Upper lobe of left lung (tissue), 6 donors: ENCODE measurements around the gene EXOC6B. TPM values are rescaled to one million over a fixed set of nuclear protein-coding genes. Genes with fewer than 3 reads are reported as not detected.

Experiments used
- ATAC-seq, 2 donors: fragments of 200-7000 bp; cut with Tn5 transposase; one replicate each; pipeline ENCODE4 v1.9.1; 2022; ENCODE audit warnings: mild to moderate bottlenecking in 2 of 2, moderate library complexity in 2 of 2; ENCODE audit not compliant: low FRiP score in 2 of 2
- DNase-seq, 2 donors: peaks; one replicate each; pipeline ENCODE4 v3.0.0-alpha.2; 2019 to 2020
- H3K27ac ChIP-seq, 4 donors: fragments of 200-600 bp; sonication (generic); one replicate each; pipeline ENCODE4 v1.5.1; 2016 to 2019
- H3K27me3 ChIP-seq, 4 donors: fragments of 200-600 bp; sonication (generic); one replicate each; pipeline ENCODE4 v1.5.1; 2017 to 2019
- H3K36me3 ChIP-seq, 4 donors: fragments of 200-600 bp; sonication (generic); one replicate each; pipeline ENCODE4 v1.5.1; 2016 to 2019
- H3K4me1 ChIP-seq, 4 donors: fragments of 200-600 bp; sonication (generic); one replicate each; pipeline ENCODE4 v1.5.1; 2018 to 2019
- H3K4me3 ChIP-seq, 4 donors: fragments of 200-600 bp; sonication (generic); one replicate each; pipeline ENCODE4 v1.5.1; 2017 to 2019; ENCODE audit warnings: mild to moderate bottlenecking in 2 of 4, moderate library complexity in 1 of 4
- H3K9me3 ChIP-seq, 4 donors: fragments of 200-600 bp; sonication (generic); one replicate each; pipeline ENCODE4 v1.5.1; 2018 to 2019
- EP300 ChIP-seq, 4 donors: sonication (generic); formaldehyde crosslinking; IDR thresholded peaks; one replicate each; pipeline ENCODE4 v1.5.1; 2017; ENCODE audit warnings: antibody characterized with exemption in 4 of 4, control low read depth in 2 of 4
- POLR2A ChIP-seq, 4 donors: fragments of 450-650 bp; IDR thresholded peaks; one replicate each; pipeline ENCODE4 v1.5.1; 2016 to 2017; ENCODE audit warnings: antibody characterized with exemption in 4 of 4, mild to moderate bottlenecking in 2 of 4
- POLR2AphosphoS5 ChIP-seq, 2 donors: sonication (generic); formaldehyde crosslinking; IDR thresholded peaks; one replicate each; pipeline ENCODE4 v1.5.1; 2017; ENCODE audit warnings: antibody characterized with exemption in 2 of 2
- WGBS, 2 donors: methylation state at CpG; one replicate each; pipeline ENCODE4 v1.1.5; 2017 to 2018; 5-methylcytosine and 5-hydroxymethylcytosine counted together
- total RNA-seq, 6 donors: library from RNA; depleted of rRNA in 4 of 6; stranded (reverse); fragments of >200 nt in 4 of 6; gene quantifications; one replicate each; pipeline versions ENCODE4 v1.1.0 to v1.2.1, GENCODE V29; 2016 to 2021
- TF ChIP-seq, protein P1 (sequence below), 6 experiments: fragments of 450-650 bp in 4 of 6; fragments of 200-600 bp in 2 of 6; sonication (generic) in 2 of 6; IDR thresholded peaks; one replicate each; pipeline ENCODE4 v1.5.1; 2016 to 2019; ENCODE audit warnings: antibody characterized with exemption in 6 of 6
- donor health status: DM: no; HTN: no; CAD: no; lungs with moderate emphysema.
- donor health status: DM: no; HTN: yes; CAD: no; lungs with severe emphysema.

The EXOC6B gene
- total RNA-seq, 6 donors from 2014 or later = 11.0 to 56.6 (median 24.0) TPM

DNA sequence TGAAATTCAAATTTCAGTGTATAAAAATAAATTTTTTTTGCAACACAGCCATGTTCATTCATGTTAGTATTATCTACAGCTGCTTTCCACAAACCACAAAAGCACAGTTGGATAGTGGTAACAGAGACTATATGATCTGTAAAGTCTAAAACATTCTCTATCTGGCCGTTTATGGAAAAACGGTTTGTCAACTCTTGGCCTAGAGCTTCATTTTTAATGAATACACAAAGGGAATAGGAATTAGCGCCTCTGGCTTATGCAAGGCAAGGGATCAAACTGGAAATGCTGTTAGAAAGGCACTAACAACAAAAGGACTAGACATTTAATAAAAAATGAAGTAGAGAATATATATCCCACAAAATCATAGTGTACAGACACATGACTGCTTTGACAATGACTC lies 211.9 kb downstream of the EXOC6B start:
- Histone ChIP-seq H3K4me1 (no peaks in the 10 kb centered on the region), H3K9me3 (peaks cover 0 to 6% (median 0%) of the 10 kb centered on the region in 4 donors), H3K4me3 (no peak overlapping the region), H3K27me3 (no peaks in the 10 kb centered on the region), H3K27ac (no peak overlapping the region), H3K36me3 (no peaks in the 10 kb centered on the region)
- DNase-seq (no peak), ATAC-seq (no peak)
- TF ChIP-seq POLR2AphosphoS5 (IDR thresholded peaks at IDR 0.05) (no peak), EP300 (IDR thresholded peaks at IDR 0.05) (no peak), POLR2A (IDR thresholded peaks at IDR 0.05) (no peak)
- TF ChIP-seq, protein P1, sequence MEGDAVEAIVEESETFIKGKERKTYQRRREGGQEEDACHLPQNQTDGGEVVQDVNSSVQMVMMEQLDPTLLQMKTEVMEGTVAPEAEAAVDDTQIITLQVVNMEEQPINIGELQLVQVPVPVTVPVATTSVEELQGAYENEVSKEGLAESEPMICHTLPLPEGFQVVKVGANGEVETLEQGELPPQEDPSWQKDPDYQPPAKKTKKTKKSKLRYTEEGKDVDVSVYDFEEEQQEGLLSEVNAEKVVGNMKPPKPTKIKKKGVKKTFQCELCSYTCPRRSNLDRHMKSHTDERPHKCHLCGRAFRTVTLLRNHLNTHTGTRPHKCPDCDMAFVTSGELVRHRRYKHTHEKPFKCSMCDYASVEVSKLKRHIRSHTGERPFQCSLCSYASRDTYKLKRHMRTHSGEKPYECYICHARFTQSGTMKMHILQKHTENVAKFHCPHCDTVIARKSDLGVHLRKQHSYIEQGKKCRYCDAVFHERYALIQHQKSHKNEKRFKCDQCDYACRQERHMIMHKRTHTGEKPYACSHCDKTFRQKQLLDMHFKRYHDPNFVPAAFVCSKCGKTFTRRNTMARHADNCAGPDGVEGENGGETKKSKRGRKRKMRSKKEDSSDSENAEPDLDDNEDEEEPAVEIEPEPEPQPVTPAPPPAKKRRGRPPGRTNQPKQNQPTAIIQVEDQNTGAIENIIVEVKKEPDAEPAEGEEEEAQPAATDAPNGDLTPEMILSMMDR (IDR thresholded peaks at IDR 0.05) = no peak
- 81 to 90% methylated on average over 3 of the region's 3 CpGs for WGBS, 2 donors

DNA sequence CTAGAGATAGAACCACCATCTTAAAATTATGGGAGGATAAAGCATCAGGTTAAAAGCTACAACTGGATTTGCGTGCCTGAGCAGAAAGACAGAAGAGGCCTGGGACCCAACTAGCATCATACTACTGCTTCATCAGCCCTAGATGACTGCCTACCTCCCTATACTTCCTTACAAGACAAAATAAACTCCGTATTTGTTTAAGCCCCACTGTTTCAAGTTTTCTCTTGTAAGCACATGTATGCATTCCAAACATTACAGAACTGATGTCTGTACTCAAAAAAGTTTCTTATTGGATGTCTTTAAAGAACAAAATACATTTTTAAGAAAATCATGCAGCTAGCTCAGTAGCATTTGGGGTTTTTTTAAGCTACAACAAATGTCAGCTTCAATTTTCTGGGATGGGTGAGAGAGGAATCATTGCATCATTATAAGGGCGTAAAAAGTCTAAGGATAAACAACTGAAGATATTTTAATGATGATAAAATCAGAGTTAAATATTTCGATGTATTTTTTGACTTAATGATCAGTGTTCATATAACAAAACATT lies 213.1 kb downstream of the EXOC6B start:
- no peak overlapping the region for H3K27ac ChIP-seq
- H3K27me3 ChIP-seq = no peaks in the 10 kb centered on the region
- TF ChIP-seq POLR2AphosphoS5 (IDR thresholded peaks at IDR 0.05) (no peak), EP300 (IDR thresholded peaks at IDR 0.05) (no peak), POLR2A (IDR thresholded peaks at IDR 0.05) (no peak)
- TF ChIP-seq, protein P1 (IDR thresholded peaks at IDR 0.05) = no peak
- no peaks in the 10 kb centered on the region for H3K4me1 ChIP-seq
- no peak for DNase-seq
- ATAC-seq = no peak
- peaks cover 0 to 6% (median 0%) of the 10 kb centered on the region in 4 donors for H3K9me3 ChIP-seq
- H3K36me3 ChIP-seq = no peaks in the 10 kb centered on the region
- H3K4me3 ChIP-seq = no peak overlapping the region
- 83 to 88% methylated on average over 4 of the region's 4 CpGs for WGBS, 2 donors

DNA sequence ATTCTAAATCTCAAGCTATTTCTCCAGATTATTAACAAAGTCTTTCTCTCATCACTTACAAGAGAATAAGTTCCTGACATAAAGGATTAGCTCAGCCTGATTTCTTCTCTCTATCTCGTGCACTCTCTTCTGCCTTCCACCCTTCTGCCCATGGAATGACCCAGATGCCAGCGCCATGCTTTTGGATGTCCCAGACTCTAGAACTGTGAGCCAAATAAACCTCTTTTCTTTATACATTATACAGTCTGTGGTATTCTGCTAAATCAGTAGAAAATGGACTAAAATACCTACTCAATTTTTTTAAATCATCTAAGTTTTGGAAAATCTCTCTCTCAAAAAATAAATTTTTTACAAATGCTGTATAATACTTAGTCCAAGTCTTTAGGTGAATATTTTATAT lies 218.6 kb downstream of the EXOC6B start:
- Histone ChIP-seq H3K27ac (no peak overlapping the region), H3K27me3 (no peaks in the 10 kb centered on the region), H3K9me3 (no peaks in the 10 kb centered on the region), H3K36me3 (no peaks in the 10 kb centered on the region), H3K4me1 (no peaks in the 10 kb centered on the region), H3K4me3 (no peak overlapping the region)
- ATAC-seq (no peak), DNase-seq (no peak)
- TF ChIP-seq EP300 (IDR thresholded peaks at IDR 0.05) (no peak), POLR2AphosphoS5 (IDR thresholded peaks at IDR 0.05) (no peak), POLR2A (IDR thresholded peaks at IDR 0.05) (no peak)
- TF ChIP-seq, protein P1 (IDR thresholded peaks at IDR 0.05) = no peak
- WGBS, 2 donors = 91 to 92% methylated on average over 2 of the region's 2 CpGs

DNA sequence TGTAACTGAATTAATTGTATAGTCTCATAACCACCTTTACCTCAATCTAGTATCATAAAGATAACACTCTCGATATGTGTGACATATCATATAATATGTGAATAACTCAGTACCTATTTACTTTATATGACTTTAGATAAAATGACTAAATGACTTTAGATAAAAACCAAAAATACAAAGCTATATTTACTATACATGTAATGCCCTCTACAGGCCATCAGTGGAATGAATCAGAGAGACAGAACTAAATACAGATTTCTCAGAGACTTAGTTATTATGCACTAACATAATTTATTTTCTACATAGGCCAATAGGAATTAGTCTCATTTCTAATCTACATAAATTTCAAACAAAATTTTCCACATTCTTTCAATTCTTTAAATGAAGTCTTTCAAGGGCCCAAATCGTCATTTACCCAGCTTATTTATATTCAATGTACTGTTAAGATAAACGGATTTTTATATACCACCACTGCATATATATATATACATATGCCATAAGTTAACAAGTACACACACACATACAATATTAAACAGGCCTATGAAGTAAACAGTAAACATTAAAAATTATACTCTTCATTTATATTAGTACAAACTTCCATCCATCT lies 219.9 kb downstream of the EXOC6B start:
- Histone ChIP-seq H3K9me3 (no peaks in the 10 kb centered on the region), H3K36me3 (no peaks in the 10 kb centered on the region), H3K4me3 (no peak overlapping the region), H3K27me3 (no peaks in the 10 kb centered on the region), H3K4me1 (no peaks in the 10 kb centered on the region), H3K27ac (no peak overlapping the region)
- DNase-seq (no peak), ATAC-seq (no peak)
- TF ChIP-seq, protein P1 (IDR thresholded peaks at IDR 0.05) = peak in 5 of 6 experiments; percentile 32 to 56 (median 37)
- no peak for TF ChIP-seq POLR2A (IDR thresholded peaks at IDR 0.05)
- 75 to 78% methylated on average over 3 of the region's 3 CpGs for WGBS, 2 donors

DNA sequence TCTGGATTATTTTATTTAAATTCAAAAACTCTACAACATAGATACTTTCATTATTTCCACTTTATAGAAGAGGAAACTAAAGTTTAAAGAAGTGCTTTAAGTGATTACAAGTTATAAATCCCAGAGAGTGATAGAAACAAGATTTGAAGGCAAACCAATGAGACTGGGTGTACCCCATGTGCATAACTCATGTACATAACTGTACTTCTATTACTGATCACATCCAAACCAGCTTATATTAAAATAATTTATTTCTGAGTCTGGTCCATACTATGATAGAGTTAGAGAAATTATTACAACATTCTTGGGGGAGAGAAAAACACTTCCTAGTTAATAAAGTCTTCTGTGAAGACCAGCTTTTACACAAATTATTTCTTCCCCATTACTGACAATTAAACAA lies 221.4 kb downstream of the EXOC6B start:
- Histone ChIP-seq H3K27me3 (no peaks in the 10 kb centered on the region), H3K9me3 (no peaks in the 10 kb centered on the region), H3K4me3 (no peak overlapping the region), H3K27ac (no peak overlapping the region), H3K4me1 (no peaks in the 10 kb centered on the region), H3K36me3 (no peaks in the 10 kb centered on the region)
- ATAC-seq = no peak
- no peak for DNase-seq
- no peak for TF ChIP-seq EP300 (IDR thresholded peaks at IDR 0.05)
- TF ChIP-seq POLR2AphosphoS5 (IDR thresholded peaks at IDR 0.05) = no peak
- TF ChIP-seq, protein P1 (IDR thresholded peaks at IDR 0.05) = no peak
- TF ChIP-seq POLR2A (IDR thresholded peaks at IDR 0.05) = no peak
